CD14-positive monocyte (primary cell): Measurements from ENCODE around the gene DNA2. TPM values are rescaled to one million over a fixed set of nuclear protein-coding genes. Genes with fewer than 3 reads are reported as not detected.
A peak's percentile ranks its signal among the peaks of the same experiment; 100 is the strongest.
"Not testable (repeated sequence)": the region's sequence is repeated elsewhere in the genome, so short reads cannot be mapped to it uniquely, and the experiment has no call there.

ENCODE experiments used
- DNase-seq, 3 donors: peaks; one replicate each; pipeline ENCODE4 v3.0.0-alpha.2; 2011 to 2022
- H2AFZ ChIP-seq: 2 replicates; pipeline ENCODE4 v1.6.0; 2012; ENCODE audit warnings: mild to moderate bottlenecking, low read depth, low read length, inconsistent platforms; ENCODE audit not compliant: insufficient read depth, poor library complexity, severe bottlenecking
- H3K27ac ChIP-seq, 2 donors: 1 replicate in 1 of 2; 2 replicates in 1 of 2; pipeline ENCODE4 v1.5.1; 2012 to 2013; ENCODE audit warnings: low read length in 2 of 2, control low read depth in 1 of 2, inconsistent platforms in 1 of 2, low read depth in 1 of 2, mild to moderate bottlenecking in 1 of 2
- H3K27me3 ChIP-seq, 2 donors: one replicate each; pipeline versions ENCODE4 v1.6.0 to v1.6.1; 2011 to 2013; ENCODE audit warnings: low read length in 2 of 2; ENCODE audit not compliant: control insufficient read depth in 2 of 2, insufficient read depth in 2 of 2
- H3K36me3 ChIP-seq, 2 donors: replicated peaks in 1 of 2; 1 replicate in 1 of 2; 2 replicates in 1 of 2; pipeline versions ENCODE4 v1.5.1 to v1.6.1; 2012 to 2013; ENCODE audit warnings: low read length in 2 of 2, control low read depth in 1 of 2, inconsistent platforms in 1 of 2, mild to moderate bottlenecking in 1 of 2; ENCODE audit not compliant: insufficient read depth in 2 of 2, control insufficient read depth in 1 of 2
- H3K4me1 ChIP-seq, 2 donors: 1 replicate in 1 of 2; 2 replicates in 1 of 2; pipeline versions ENCODE4 v1.5.1 to v1.6.1; 2012 to 2013; ENCODE audit warnings: low read length in 2 of 2, control low read depth in 1 of 2, inconsistent platforms in 1 of 2, mild to moderate bottlenecking in 1 of 2, moderate library complexity in 1 of 2; ENCODE audit not compliant: insufficient read depth in 2 of 2, control insufficient read depth in 1 of 2
- H3K4me2 ChIP-seq: replicated peaks from 2 replicates; pipeline ENCODE3; 2012; ENCODE audit warnings: low read length, moderate library complexity, mild to moderate bottlenecking; ENCODE audit not compliant: poor library complexity, severe bottlenecking; ENCODE audit errors: extremely low read depth
- H3K4me3 ChIP-seq, 3 experiments: fragments of 200-600 bp in 1 of 3; sonication (generic) in 1 of 3; replicated peaks in 1 of 3; 1 replicate in 2 of 3; 2 replicates in 1 of 3; pipeline ENCODE4 v1.5.1; 2011 to 2013; ENCODE audit warnings: low read length in 3 of 3, mild to moderate bottlenecking in 3 of 3, control low read depth in 2 of 3, low read depth in 2 of 3, inconsistent platforms in 1 of 3, moderate library complexity in 1 of 3
- H3K79me2 ChIP-seq: 2 replicates; pipeline ENCODE4 v1.6.0; 2012; ENCODE audit warnings: mild to moderate bottlenecking, control low read depth, inconsistent platforms, low read length, moderate library complexity; ENCODE audit not compliant: insufficient read depth
- H3K9ac ChIP-seq: 2 replicates; pipeline ENCODE4 v1.6.0; 2017; ENCODE audit warnings: low read length, mild to moderate bottlenecking; ENCODE audit not compliant: insufficient read depth, poor library complexity, severe bottlenecking
- H3K9me3 ChIP-seq, 2 donors: replicated peaks in 1 of 2; 1 replicate in 1 of 2; 2 replicates in 1 of 2; pipeline versions ENCODE4 v1.5.1 to v1.6.1; 2012 to 2013; ENCODE audit warnings: low read length in 2 of 2, control low read depth in 1 of 2; ENCODE audit not compliant: control insufficient read depth in 1 of 2, insufficient read depth in 1 of 2
- H4K20me1 ChIP-seq: 2 replicates; pipeline ENCODE4 v1.6.0; 2012; ENCODE audit warnings: mild to moderate bottlenecking, low read length, control low read depth, moderate library complexity; ENCODE audit not compliant: insufficient read depth
- H3K27ac Mint-ChIP-seq, 7 donors: one replicate each; pipeline ENCODE4 v1.8.0; 2020; ENCODE audit warnings: mild to moderate bottlenecking in 7 of 7, mixed read lengths in 7 of 7, moderate library complexity in 6 of 7, inconsistent platforms in 2 of 7
- H3K27me3 Mint-ChIP-seq, 3 donors: one replicate each; pipeline ENCODE4 v1.8.0; 2021 to 2022; ENCODE audit warnings: low read depth in 3 of 3, mild to moderate bottlenecking in 3 of 3, mixed read lengths in 3 of 3, moderate library complexity in 3 of 3, inconsistent platforms in 1 of 3
- H3K36me3 Mint-ChIP-seq, 2 donors: one replicate each; pipeline ENCODE4 v1.8.0; 2020; ENCODE audit warnings: mixed read lengths in 2 of 2, inconsistent platforms in 1 of 2, mild to moderate bottlenecking in 1 of 2
- H3K4me1 Mint-ChIP-seq: one replicate; pipeline ENCODE4 v1.8.0; 2020; ENCODE audit warnings: mild to moderate bottlenecking, mixed read lengths
- H3K4me3 Mint-ChIP-seq, 2 donors: one replicate each; pipeline ENCODE4 v1.8.0; 2020; ENCODE audit warnings: mild to moderate bottlenecking in 2 of 2, mixed read lengths in 2 of 2, moderate library complexity in 1 of 2
- H3K9me3 Mint-ChIP-seq, 7 donors: one replicate each; pipeline ENCODE4 v1.8.0; 2020 to 2022; ENCODE audit warnings: mixed read lengths in 7 of 7, mild to moderate bottlenecking in 6 of 7, moderate library complexity in 6 of 7, inconsistent platforms in 2 of 7
- CTCF ChIP-seq: fragments of 200-600 bp; IDR thresholded peaks from one replicate; pipeline ENCODE4 v1.8.0; 2022; ENCODE audit warnings: antibody characterized with exemption, mild to moderate bottlenecking
- WGBS: methylation state at CpG from one replicate; pipeline ENCODE4 v1.1.5; 2013; ENCODE audit warnings: missing lambda C conversion rate; ENCODE audit not compliant: insufficient coverage; 5-methylcytosine and 5-hydroxymethylcytosine counted together
- intact Hi-C, 2 donors: fragments of 100-400 bp; cut with micrococcal nuclease; formaldehyde crosslinking; loops; one replicate each; pipeline versions ENCODE4 v1.15.0 to v1.15.1; 2023
- polyA plus RNA-seq, 3 donors: library from polyadenylated mRNA; depleted of rRNA in 1 of 3; unstranded in 2 of 3; stranded (reverse) in 1 of 3; fragments of 300-500 nt in 2 of 3; fragments of >200 nt in 1 of 3; fragmentation: Illumina TruSeq in 2 of 3; gene quantifications; 1 replicate in 2 of 3; 2 replicates in 1 of 3; pipeline ENCODE4 v1.2.3, GENCODE V29; 2012 to 2021

Gene DNA2
- polyA plus RNA-seq, 3 donors, result 0.08 to 0.99 (median 0.18) TPM

- H3K4me1 ChIP-seq, result no peaks in the 10 kb centered on the region
- intact Hi-C loops, result no loop called here
- H3K4me3 ChIP-seq, result no peak overlapping the region
- no CpG with 5 or more reads among the region's 3 CpGs for WGBS
- H2AFZ ChIP-seq, result no peak overlapping the region
- Mint-ChIP-seq H3K4me1 (no peaks in the 10 kb centered on the region), H3K4me3 (no peak overlapping the region), H3K9me3 (no peaks in the 10 kb centered on the region), H3K27me3 (no peaks in the 10 kb centered on the region), H3K36me3 (peaks cover 34 to 69% of the 10 kb centered on the region in 2 donors), H3K27ac (peak overlapping the region in 2 of 7 donors; percentile 43 to 48)
- no peak overlapping the region for H3K4me2 ChIP-seq
- no peaks in the 10 kb centered on the region for H4K20me1 ChIP-seq
- H3K27me3 ChIP-seq, result no peaks in the 10 kb centered on the region
- H3K9me3 ChIP-seq, result no peaks in the 10 kb centered on the region
- no peak overlapping the region for H3K9ac ChIP-seq
- peaks cover 12 to 52% of the 10 kb centered on the region in 2 donors for H3K36me3 ChIP-seq
- no peak for DNase-seq
- H3K27ac ChIP-seq, result no peak overlapping the region
- H3K79me2 ChIP-seq, result no peaks in the 10 kb centered on the region
- TF ChIP-seq CTCF, result no peak
Measured at GRCh38 chr10:68461032-68461431, 10.7 kb downstream of the DNA2 start.

GRCh38 chr10:68449698-68450097 is 22.1 kb downstream of the DNA2 start:
- H3K27me3 ChIP-seq, DNase-seq, H3K79me2 ChIP-seq, H3K9me3 Mint-ChIP-seq, H2AFZ ChIP-seq, H3K4me2 ChIP-seq, H3K4me1 Mint-ChIP-seq, H3K9me3 ChIP-seq, H3K4me3 Mint-ChIP-seq, H3K4me1 ChIP-seq, H3K4me3 ChIP-seq, intact Hi-C loops, H4K20me1 ChIP-seq, H3K9ac ChIP-seq, H3K27me3 Mint-ChIP-seq, H3K27ac ChIP-seq: not testable (repeated sequence)
- WGBS, result 92% methylated on average over 2 of the region's 7 CpGs
- Mint-ChIP-seq H3K36me3 (peaks cover 23 to 56% of the 10 kb centered on the region in 2 donors), H3K27ac (peak overlapping the region in 1 of 7 donors; percentile 18)
- peaks cover 5 to 44% of the 10 kb centered on the region in 2 donors for H3K36me3 ChIP-seq
